ENCODE results near the gene PPP1R9B.
A peak's percentile ranks its signal among the peaks of the same experiment; 100 is the strongest.

PPP1R9B gene

GRCh38 chr17:50122945-50123344 is 27.5 kb downstream of the PPP1R9B start:
- no peak for DNase-seq (ENCODE audit: low spot score)

DNA sequence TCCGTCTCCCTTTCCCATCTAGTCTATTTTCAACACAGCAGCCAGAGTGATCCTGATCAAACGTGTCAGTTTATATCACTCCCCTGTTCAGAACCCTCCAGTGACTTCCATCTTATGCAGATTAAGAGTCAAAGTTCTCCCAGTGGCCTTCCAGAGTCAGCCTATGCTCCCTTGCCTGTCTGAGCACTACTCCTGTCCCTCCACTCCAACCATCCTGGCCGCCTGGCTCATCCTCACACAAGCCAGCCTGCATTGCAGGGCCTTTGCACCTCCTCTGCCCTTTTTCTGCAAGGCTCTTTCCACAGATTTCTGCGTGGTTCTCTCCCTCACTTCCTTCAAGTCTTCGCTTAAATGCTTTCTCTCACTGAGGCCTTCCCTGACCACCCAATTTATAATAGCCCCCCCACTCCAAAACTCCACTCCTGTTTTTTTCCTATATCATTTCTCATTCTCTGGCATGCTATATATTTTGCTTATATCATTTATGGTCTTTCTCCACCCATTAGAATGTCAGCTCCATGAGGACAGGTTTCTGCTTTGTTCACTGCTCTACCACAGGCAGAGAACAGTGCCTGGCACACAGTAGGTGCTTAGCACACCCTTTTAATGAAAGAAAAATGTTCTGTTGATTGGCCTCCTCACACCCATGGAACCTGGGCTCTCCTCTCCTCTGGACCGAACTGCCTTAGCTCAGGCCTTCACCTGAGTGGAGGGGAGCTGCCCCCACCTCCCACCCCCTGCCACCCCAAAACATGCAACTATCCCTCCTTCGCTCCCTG is 29.8 kb downstream of the PPP1R9B start:
- no peak for DNase-seq (ENCODE audit: low spot score)

GRCh38 chr17:50118828-50119218 is 31.7 kb downstream of the PPP1R9B start:
- DNase-seq (ENCODE audit: low spot score) = no peak

- no peak for DNase-seq (ENCODE audit: low spot score)
Observed at GRCh38 chr17:50118076-50118827, 32.2 kb downstream of the PPP1R9B start.

GRCh38 chr17:50117202-50118051 is 33.0 kb downstream of the PPP1R9B start:
- no peak for DNase-seq (ENCODE audit: low spot score)

DNA sequence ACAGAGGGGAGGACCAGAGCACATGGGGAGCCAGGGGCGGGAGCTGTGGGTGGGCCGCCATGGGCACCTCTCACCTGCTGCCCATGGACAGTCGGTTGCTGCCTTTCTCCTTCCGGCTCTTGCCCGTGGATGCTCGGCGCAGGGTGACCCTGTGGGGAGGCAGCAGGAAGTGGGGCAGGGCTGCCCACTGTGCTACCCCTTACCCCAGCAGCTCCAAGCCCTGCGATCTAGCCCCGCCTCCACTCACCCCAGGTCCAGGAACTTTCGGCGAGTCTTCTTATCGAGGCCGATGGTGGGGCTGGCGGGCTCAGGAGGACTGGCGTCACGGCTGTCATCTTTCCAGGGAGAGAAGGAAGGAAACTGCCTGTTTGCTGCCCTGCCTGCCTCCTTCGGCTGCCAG is 34.7 kb downstream of the PPP1R9B start:
- no peak for DNase-seq (ENCODE audit: low spot score)

- DNase-seq (ENCODE audit: low spot score) = peak; percentile 70
Observed at GRCh38 chr17:50114849-50115357, 35.6 kb downstream of the PPP1R9B start.

DNA sequence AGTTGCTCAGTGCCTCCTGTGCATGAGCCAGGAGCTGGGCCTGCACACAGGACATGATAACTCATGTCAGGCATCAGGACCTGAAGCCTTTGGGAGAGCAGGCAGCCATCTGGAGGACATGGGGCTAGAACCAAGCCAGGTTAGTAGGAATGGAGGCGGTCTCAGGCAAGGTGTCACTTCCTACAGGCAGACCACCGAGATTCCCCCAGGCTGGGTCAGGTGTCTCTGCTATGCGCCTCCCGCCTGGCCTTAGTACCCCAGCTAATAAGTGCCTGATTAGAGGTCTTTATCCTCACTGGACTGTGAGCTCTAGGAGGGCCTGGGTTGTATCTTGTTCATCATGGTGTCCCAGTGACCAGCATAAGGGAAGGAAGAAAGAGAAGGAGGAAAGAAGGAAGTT is 36.1 kb downstream of the PPP1R9B start:
- no peak for DNase-seq (ENCODE audit: low spot score)

- DNase-seq (ENCODE audit: low spot score) = no peak
Observed at GRCh38 chr17:50113624-50114320, 36.7 kb downstream of the PPP1R9B start.

DNA sequence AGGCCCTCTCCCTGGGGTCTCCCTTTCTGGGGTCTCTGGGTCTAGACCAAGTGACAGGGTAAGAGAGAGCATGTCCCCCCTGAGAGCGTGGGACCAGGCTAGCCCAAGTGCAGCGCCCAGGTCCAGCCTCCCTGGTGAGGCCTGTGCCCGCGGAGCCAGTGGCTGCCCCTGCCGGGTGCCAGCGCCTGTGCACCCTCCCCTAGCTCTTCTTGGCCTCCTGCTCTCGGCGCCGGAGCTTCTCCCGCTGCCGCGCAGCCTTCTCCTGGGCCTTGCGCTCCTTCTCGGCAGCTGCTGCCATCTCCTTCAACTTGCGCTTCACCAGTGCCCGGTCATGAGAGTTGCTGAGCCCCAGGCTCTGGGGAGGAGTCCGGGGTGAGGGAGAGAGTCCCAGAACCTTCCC is 37.8 kb downstream of the PPP1R9B start:
- DNase-seq (ENCODE audit: low spot score) = no peak

- DNase-seq (ENCODE audit: low spot score) = no peak
Observed at GRCh38 chr17:50111673-50112655, 38.5 kb downstream of the PPP1R9B start.

- DNase-seq (ENCODE audit: low spot score) = no peak
Observed at GRCh38 chr17:50110591-50111349, 39.7 kb downstream of the PPP1R9B start.

- DNase-seq (ENCODE audit: low spot score) = no peak
Observed at GRCh38 chr17:50109785-50110184, 40.7 kb downstream of the PPP1R9B start.

GRCh38 chr17:50109207-50109606 is 41.3 kb downstream of the PPP1R9B start:
- DNase-seq (ENCODE audit: low spot score) = no peak

- no peak for DNase-seq (ENCODE audit: low spot score)
Observed at GRCh38 chr17:50108556-50108955, 41.9 kb downstream of the PPP1R9B start.

- DNase-seq (ENCODE audit: low spot score) = no peak
Observed at GRCh38 chr17:50107790-50108414, 42.6 kb downstream of the PPP1R9B start.

- DNase-seq (ENCODE audit: low spot score) = no peak
Observed at GRCh38 chr17:50106393-50107131, 43.9 kb downstream of the PPP1R9B start.

DNA sequence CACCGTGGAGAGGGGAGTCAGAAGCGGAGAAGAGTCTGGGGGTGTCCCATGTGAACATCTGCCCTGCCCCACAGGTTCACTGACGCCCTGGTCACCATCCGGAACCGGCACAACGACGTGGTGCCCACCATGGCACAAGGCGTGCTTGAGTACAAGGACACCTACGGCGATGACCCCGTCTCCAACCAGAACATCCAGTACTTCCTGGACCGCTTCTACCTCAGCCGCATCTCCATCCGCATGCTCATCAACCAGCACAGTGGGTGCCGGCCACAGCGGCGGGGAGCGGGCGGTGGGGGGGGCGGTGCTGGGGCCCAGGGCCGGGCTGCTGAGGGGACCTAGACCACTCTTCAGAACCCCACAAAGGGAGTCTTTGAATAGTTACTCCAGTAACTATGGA is 44.7 kb downstream of the PPP1R9B start:
- DNase-seq (ENCODE audit: low spot score) = no peak

DNA sequence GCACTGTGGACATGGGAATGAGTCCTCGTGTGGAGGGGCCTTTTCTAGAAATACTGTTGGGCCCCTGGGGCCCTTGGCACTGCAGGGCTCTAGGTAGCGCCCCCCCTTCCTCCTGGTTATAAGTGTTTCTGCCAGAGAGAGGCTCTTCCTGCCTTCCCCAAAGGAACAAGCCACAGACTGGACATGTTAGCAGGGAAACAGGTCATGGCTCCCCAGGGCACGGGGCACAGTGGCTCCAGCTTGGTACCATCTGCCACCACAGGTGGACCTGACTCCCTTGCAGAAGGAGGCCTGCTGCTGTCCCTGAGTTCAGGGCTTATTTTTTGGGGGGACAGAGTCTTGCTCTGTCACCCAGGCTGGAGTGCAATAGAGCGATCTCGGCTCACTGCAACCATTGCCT is 46.5 kb downstream of the PPP1R9B start:
- no peak for DNase-seq (ENCODE audit: low spot score)
